Stimulated activated CD4-positive, alpha-beta T cell treated with anti-CD3 and anti-CD28 coated beads, Interleukin-4, amount 100 ng/mL, for 4 hours (primary cell): Measurements from ENCODE around the gene KCNC2.
A peak's percentile ranks its signal among the peaks of the same experiment; 100 is the strongest.
"Not testable (repeated sequence)": the region's sequence is repeated elsewhere in the genome, so short reads cannot be mapped to it uniquely, and the experiment has no call there.

Source experiments
- DNase-seq, 2 experiments: peaks; one replicate each; pipeline ENCODE4 v3.0.0-alpha.2; 2020

Gene KCNC2

GRCh38 chr12:75209812-75210138, at the start of gene KCNC2:
Gene KCNC2, minus strand, starts transcription at chr12:75209839.
- DNase-seq = no peak

GRCh38 chr12:75259143-75259542, 49.5 kb upstream of the KCNC2 start:
- DNase-seq = no peak

GRCh38 chr12:75257510-75257909, 47.9 kb upstream of the KCNC2 start:
- DNase-seq = no peak

GRCh38 chr12:75245108-75245507, 35.5 kb upstream of the KCNC2 start:
- DNase-seq = no peak

- no peak for DNase-seq
These were observed 30.3 kb upstream of the KCNC2 start for GRCh38 chr12:75239987-75240386.

GRCh38 chr12:75236206-75236605, 26.6 kb upstream of the KCNC2 start:
- no peak for DNase-seq

GRCh38 chr12:75227132-75227531, 17.5 kb upstream of the KCNC2 start:
- no peak for DNase-seq

- no peak for DNase-seq
These were observed 2.4 kb upstream of the KCNC2 start for GRCh38 chr12:75212072-75212471.

- DNase-seq = peak in 1 of 2 experiments; percentile 2
These were observed 505 bp downstream of the KCNC2 start for GRCh38 chr12:75208856-75209811.

GRCh38 chr12:75207338-75208083, 2.1 kb downstream of the KCNC2 start:
- DNase-seq = no peak

GRCh38 chr12:75205558-75205957, 4.1 kb downstream of the KCNC2 start:
- no peak for DNase-seq

- DNase-seq = no peak
These were observed 12.8 kb downstream of the KCNC2 start for GRCh38 chr12:75196865-75197264.

- no peak for DNase-seq
These were observed 13.2 kb downstream of the KCNC2 start for GRCh38 chr12:75196408-75196807.

- DNase-seq = no peak
These were observed 15.4 kb downstream of the KCNC2 start for GRCh38 chr12:75194250-75194649.

- no peak for DNase-seq
These were observed 17.4 kb downstream of the KCNC2 start for GRCh38 chr12:75192196-75192595.

GRCh38 chr12:75190846-75191245, 18.8 kb downstream of the KCNC2 start:
- DNase-seq = no peak

- not testable (repeated sequence) for DNase-seq
These were observed 23.8 kb downstream of the KCNC2 start for GRCh38 chr12:75185881-75186280.

GRCh38 chr12:75184516-75184915, 25.1 kb downstream of the KCNC2 start:
- no peak for DNase-seq

- no peak for DNase-seq
These were observed 25.7 kb downstream of the KCNC2 start for GRCh38 chr12:75183967-75184366.

- no peak for DNase-seq
These were observed 31.6 kb downstream of the KCNC2 start for GRCh38 chr12:75177997-75178396.

- DNase-seq = no peak
These were observed 37.0 kb downstream of the KCNC2 start for GRCh38 chr12:75172611-75173010.

- DNase-seq = no peak
These were observed 38.9 kb downstream of the KCNC2 start for GRCh38 chr12:75170640-75171185.

GRCh38 chr12:75162845-75163244, 46.8 kb downstream of the KCNC2 start:
- no peak for DNase-seq

GRCh38 chr12:75161488-75161887, 48.2 kb downstream of the KCNC2 start:
- DNase-seq = no peak
